ENCODE measurements around the gene PPM1N.

PPM1N gene

DNA sequence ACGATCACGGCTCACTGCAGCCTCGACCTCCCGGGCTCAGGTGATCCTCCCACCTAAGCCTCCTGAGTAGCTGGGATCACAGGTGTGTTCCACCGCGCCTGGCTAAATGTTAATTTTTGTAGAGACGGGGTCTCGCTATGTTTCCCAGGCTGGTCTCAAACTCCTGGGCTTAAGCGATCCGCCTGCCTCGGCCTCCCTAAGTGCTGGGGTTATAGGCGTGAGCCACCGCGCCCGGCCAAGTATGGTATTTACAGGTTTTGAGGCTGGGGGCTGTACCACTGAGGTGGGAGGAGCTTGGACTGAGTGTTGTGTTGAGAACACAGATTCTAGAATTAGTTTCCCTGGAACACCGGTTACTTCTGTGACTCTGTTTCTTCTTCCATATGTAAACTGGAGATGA, 452 bp upstream of the PPM1N start:
- Histone ChIP-seq H3K4me3 (ENCODE audit: low read depth, low read length) (no peak overlapping the region), H3K27me3 (ENCODE audit: control insufficient read depth, insufficient read depth, low read length) (no peaks in the 10 kb centered on the region), H3K27ac (no peak overlapping the region)

GRCh38 chr19:45499196-45500180, 1.2 kb downstream of the PPM1N start:
- no peaks in the 10 kb centered on the region for H3K79me2 ChIP-seq
- no peak overlapping the region for H3K27ac ChIP-seq
- no peak for TF ChIP-seq CTCF (IDR thresholded peaks at IDR 0.05)
- H3K9ac ChIP-seq: no peak overlapping the region
- peak overlapping the region; percentile 17 for H3K4me3 ChIP-seq (ENCODE audit: low read depth, low read length)
- peak overlapping the region; percentile 84 for H2AFZ ChIP-seq
- H3K9me3 ChIP-seq (ENCODE audit: control insufficient read depth, low read length): no peaks in the 10 kb centered on the region
- H3K27me3 ChIP-seq (ENCODE audit: control insufficient read depth, insufficient read depth, low read length): no peaks in the 10 kb centered on the region
- H3K4me2 ChIP-seq (ENCODE audit: low read length): peak overlapping the region; percentile 36
- H3K4me1 ChIP-seq: peaks cover 11% of the 10 kb centered on the region
- no peaks in the 10 kb centered on the region for H3K36me3 ChIP-seq (ENCODE audit: control insufficient read depth, insufficient read depth, low read length)

More for the DNA sequence above, 452 bp upstream of the PPM1N start:
- Histone ChIP-seq H3K36me3 (ENCODE audit: control insufficient read depth, insufficient read depth, low read length) (no peaks in the 10 kb centered on the region), H3K9me3 (ENCODE audit: control insufficient read depth, low read length) (no peaks in the 10 kb centered on the region), H3K4me2 (ENCODE audit: low read length) (no peak overlapping the region), H3K9ac (no peak overlapping the region), H3K79me2 (no peaks in the 10 kb centered on the region), H3K4me1 (peaks cover 13% of the 10 kb centered on the region), H2AFZ (no peak overlapping the region)
- TF ChIP-seq CTCF (IDR thresholded peaks at IDR 0.05): no peak

GRCh38 chr19:45500918-45501729, 2.9 kb downstream of the PPM1N start:
- no peaks in the 10 kb centered on the region for H3K9me3 ChIP-seq (ENCODE audit: control insufficient read depth, low read length)
- no peak overlapping the region for H3K4me2 ChIP-seq (ENCODE audit: low read length)
- no peak overlapping the region for H3K4me3 ChIP-seq (ENCODE audit: low read depth, low read length)
- no peaks in the 10 kb centered on the region for H3K79me2 ChIP-seq
- no peak overlapping the region for H3K9ac ChIP-seq
- H3K4me1 ChIP-seq: peaks cover 4% of the 10 kb centered on the region
- no peaks in the 10 kb centered on the region for H3K27me3 ChIP-seq (ENCODE audit: control insufficient read depth, insufficient read depth, low read length)
- no peak overlapping the region for H2AFZ ChIP-seq
- TF ChIP-seq CTCF (IDR thresholded peaks at IDR 0.05): no peak
- no peaks in the 10 kb centered on the region for H3K36me3 ChIP-seq (ENCODE audit: control insufficient read depth, insufficient read depth, low read length)
- no peak overlapping the region for H3K27ac ChIP-seq

- no peak overlapping the region for H3K9ac ChIP-seq
- TF ChIP-seq CTCF (IDR thresholded peaks at IDR 0.05): no peak
- no peaks in the 10 kb centered on the region for H3K79me2 ChIP-seq
- H3K27ac ChIP-seq: no peak overlapping the region
- H3K4me2 ChIP-seq (ENCODE audit: low read length): no peak overlapping the region
- H3K27me3 ChIP-seq (ENCODE audit: control insufficient read depth, insufficient read depth, low read length): no peaks in the 10 kb centered on the region
- no peak overlapping the region for H3K4me3 ChIP-seq (ENCODE audit: low read depth, low read length)
- no peaks in the 10 kb centered on the region for H3K36me3 ChIP-seq (ENCODE audit: control insufficient read depth, insufficient read depth, low read length)
- no peak overlapping the region for H2AFZ ChIP-seq
- H3K4me1 ChIP-seq: peaks cover 4% of the 10 kb centered on the region
- no peaks in the 10 kb centered on the region for H3K9me3 ChIP-seq (ENCODE audit: control insufficient read depth, low read length)
These were observed 3.4 kb downstream of the PPM1N start for GRCh38 chr19:45501730-45502014.

All from parathyroid adenoma (tissue), 2 donors.